Hepatocyte (in vitro differentiated cells): Measurements from ENCODE around the gene CD80.

Source experiments
- CTCF ChIP-seq: fragments of 200-600 bp; sonication (generic); IDR thresholded peaks from 2 replicates; pipeline ENCODE4 v1.5.1; 2016; ENCODE audit warnings: antibody characterized with exemption, mild to moderate bottlenecking; ENCODE audit not compliant: poor library complexity
- EZH2 ChIP-seq: fragments of 200-600 bp; sonication (generic); IDR thresholded peaks from 2 replicates; pipeline ENCODE4 v1.6.1; 2016; ENCODE audit warnings: antibody characterized with exemption, mild to moderate bottlenecking, borderline replicate concordance
- EZH2phosphoT487 ChIP-seq: fragments of 200-600 bp; sonication (generic); IDR thresholded peaks from one replicate; pipeline ENCODE4 v1.6.1; 2018; ENCODE audit warnings: antibody characterized with exemption, mild to moderate bottlenecking, low read depth, moderate library complexity; ENCODE audit not compliant: unreplicated experiment, severe bottlenecking

- TF ChIP-seq CTCF = no peak
- no peak for TF ChIP-seq EZH2
- no peak for TF ChIP-seq EZH2phosphoT487
Observed at GRCh38 chr3:119483101-119483500, 76.3 kb downstream of the CD80 start.
